ENCODE data around the gene TMEM171.

TMEM171 gene

GRCh38 chr5:73122875-73123810 lies 2.8 kb downstream of the TMEM171 start:
- TF ChIP-seq CTCF (IDR thresholded peaks at IDR 0.05; ENCODE audit: insufficient read depth, low read length, missing control alignments), result no peak
- no peak overlapping the region for H3K4me3 ChIP-seq (ENCODE audit: low read depth, low read length)
- ChIA-PET POLR2A (interaction anchor here (1.4 kb wide), 1 partner anchor 10 kb away, joined by 4 read pairs; no protein-coding TSS in a partner anchor), CTCF (interaction anchor here (1.0 to 7.0 kb wide), 5 partner anchors 12 to 328 kb away, joined by 3 to 45 read pairs (median 5); no protein-coding TSS in a partner anchor)
- DNase-seq (ENCODE audit: low read depth, low spot score), result peak; percentile 44

- CTCF ChIA-PET, result interaction anchor here (2.3 to 7.0 kb wide), 2 partner anchors 9 to 93 kb away, joined by 8 to 45 read pairs; no protein-coding TSS in a partner anchor
- no peak for DNase-seq (ENCODE audit: low read depth, low spot score)
- POLR2A ChIA-PET, result no interaction called here
- H3K4me3 ChIP-seq (ENCODE audit: low read depth, low read length), result no peak overlapping the region
- TF ChIP-seq CTCF (IDR thresholded peaks at IDR 0.05; ENCODE audit: insufficient read depth, low read length, missing control alignments), result no peak
Observed at GRCh38 chr5:73125289-73125688, 4.9 kb downstream of the TMEM171 start.

- TF ChIP-seq CTCF (IDR thresholded peaks at IDR 0.05; ENCODE audit: insufficient read depth, low read length, missing control alignments), result no peak
- ChIA-PET POLR2A (no interaction called here), CTCF (interaction anchor here (0.9 to 7.0 kb wide), 6 partner anchors 8 to 92 kb away, joined by 3 to 45 read pairs (median 6); no protein-coding TSS in a partner anchor)
- DNase-seq (ENCODE audit: low read depth, low spot score), result no peak
- no peak overlapping the region for H3K4me3 ChIP-seq (ENCODE audit: low read depth, low read length)
Observed at GRCh38 chr5:73126381-73126780, 6.0 kb downstream of the TMEM171 start.

GRCh38 chr5:73126957-73127356 lies 6.6 kb downstream of the TMEM171 start:
- no peak overlapping the region for H3K4me3 ChIP-seq (ENCODE audit: low read depth, low read length)
- CTCF ChIA-PET, result interaction anchor here (0.9 to 2.3 kb wide), 5 partner anchors 9 to 91 kb away, joined by 3 to 8 read pairs (median 4); no protein-coding TSS in a partner anchor
- TF ChIP-seq CTCF (IDR thresholded peaks at IDR 0.05; ENCODE audit: insufficient read depth, low read length, missing control alignments), result no peak
- POLR2A ChIA-PET, result no interaction called here
- DNase-seq (ENCODE audit: low read depth, low spot score), result no peak

GRCh38 chr5:73129143-73129542 lies 8.8 kb downstream of the TMEM171 start:
- TF ChIP-seq CTCF (IDR thresholded peaks at IDR 0.05; ENCODE audit: insufficient read depth, low read length, missing control alignments), result no peak
- ChIA-PET POLR2A (no interaction called here), CTCF (no interaction called here)
- no peak for DNase-seq (ENCODE audit: low read depth, low spot score)
- no peak overlapping the region for H3K4me3 ChIP-seq (ENCODE audit: low read depth, low read length)

GRCh38 chr5:73130811-73131210 lies 10.4 kb downstream of the TMEM171 start:
- no peak for TF ChIP-seq CTCF (IDR thresholded peaks at IDR 0.05; ENCODE audit: insufficient read depth, low read length, missing control alignments)
- DNase-seq (ENCODE audit: low read depth, low spot score), result no peak
- POLR2A ChIA-PET, result no interaction called here
- CTCF ChIA-PET, result interaction anchor here (1.0 to 2.1 kb wide), 2 partner anchors 32 to 85 kb away, joined by 3 to 13 read pairs; no protein-coding TSS in a partner anchor
- H3K4me3 ChIP-seq (ENCODE audit: low read depth, low read length), result no peak overlapping the region
